MM.1S (cell line): ENCODE measurements around the gene SHMT2.

Experiments
- CTCF ChIP-seq: fragments of 300-600 bp; sonication (generic); IDR thresholded peaks from 2 replicates; pipeline ENCODE4 v1.5.1; 2016; ENCODE audit warnings: antibody characterized with exemption, low read length, mixed read lengths
- EZH2 ChIP-seq: fragments of 300-600 bp; sonication (generic); optimal IDR thresholded peaks from 2 replicates; pipeline ENCODE3; 2017; ENCODE audit warnings: low read depth, mild to moderate bottlenecking, antibody characterized with exemption, low read length, mixed read lengths

DNA sequence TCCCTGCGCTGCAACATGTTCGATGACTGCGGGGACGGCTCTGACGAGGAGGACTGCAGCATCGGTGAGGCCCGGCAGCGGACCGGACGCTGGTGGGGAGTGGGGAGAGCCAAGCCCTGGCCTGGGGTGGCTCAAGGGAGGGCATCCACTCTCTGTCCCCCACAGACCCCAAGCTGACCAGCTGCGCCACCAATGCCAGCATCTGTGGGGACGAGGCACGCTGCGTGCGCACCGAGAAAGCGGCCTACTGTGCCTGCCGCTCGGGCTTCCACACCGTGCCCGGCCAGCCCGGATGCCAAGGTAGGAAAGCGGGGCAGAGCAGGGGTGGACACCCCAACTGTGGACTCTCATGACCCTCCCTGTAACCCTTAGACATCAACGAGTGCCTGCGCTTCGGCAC is 24.3 kb upstream of the SHMT2 start:
- TF ChIP-seq EZH2 (no peak), CTCF (no peak)
